GM21423 (cell line): ENCODE data around the gene TAF4B.
"Not testable (repeated sequence)": the region's sequence is repeated elsewhere in the genome, so short reads cannot be mapped to it uniquely, and the experiment has no call there.

Experiments used
- ATAC-seq: cut with Tn5 transposase; IDR thresholded peaks from one replicate; pipeline ENCODE4 v1.9.1; 2021; ENCODE audit warnings: mild to moderate bottlenecking, moderate library complexity; ENCODE audit not compliant: unreplicated experiment

TAF4B gene

GRCh38 chr18:26237363-26237762 lies 11.1 kb downstream of the TAF4B start:
- ATAC-seq: not testable (repeated sequence)

- not testable (repeated sequence) for ATAC-seq
Measured at GRCh38 chr18:26238718-26239117, 12.5 kb downstream of the TAF4B start.

- ATAC-seq: not testable (repeated sequence)
Measured at GRCh38 chr18:26242392-26242791, 16.1 kb downstream of the TAF4B start.

- ATAC-seq: not testable (repeated sequence)
Measured at GRCh38 chr18:26245434-26245833, 19.2 kb downstream of the TAF4B start.

GRCh38 chr18:26252411-26252810 lies 26.2 kb downstream of the TAF4B start:
- no peak for ATAC-seq

- peak; percentile 45 for ATAC-seq
Measured at GRCh38 chr18:26254808-26255207, 28.6 kb downstream of the TAF4B start.

- ATAC-seq: no peak
Measured at GRCh38 chr18:26255695-26256622, 29.7 kb downstream of the TAF4B start.

- ATAC-seq: no peak
Measured at GRCh38 chr18:26258711-26259110, 32.5 kb downstream of the TAF4B start.

GRCh38 chr18:26259416-26259815 lies 33.2 kb downstream of the TAF4B start:
- not testable (repeated sequence) for ATAC-seq

GRCh38 chr18:26262156-26262555 lies 35.9 kb downstream of the TAF4B start:
- ATAC-seq: no peak

GRCh38 chr18:26267357-26267930 lies 41.2 kb downstream of the TAF4B start:
- ATAC-seq: no peak

GRCh38 chr18:26268454-26268853 lies 42.2 kb downstream of the TAF4B start:
- ATAC-seq: no peak

- no peak for ATAC-seq
Measured at GRCh38 chr18:26271917-26272549, 45.8 kb downstream of the TAF4B start.

- ATAC-seq: no peak
Measured at GRCh38 chr18:26277374-26277773, 51.1 kb downstream of the TAF4B start.

GRCh38 chr18:26279428-26279827 lies 53.2 kb downstream of the TAF4B start:
- ATAC-seq: no peak

GRCh38 chr18:26286008-26286407 lies 59.8 kb downstream of the TAF4B start:
- ATAC-seq: no peak

- no peak for ATAC-seq
Measured at GRCh38 chr18:26287644-26288043, 61.4 kb downstream of the TAF4B start.

- ATAC-seq: no peak
Measured at GRCh38 chr18:26290385-26290784, 64.1 kb downstream of the TAF4B start.

- no peak for ATAC-seq
Measured at GRCh38 chr18:26293982-26294381, 67.7 kb downstream of the TAF4B start.

- ATAC-seq: no peak
Measured at GRCh38 chr18:26298107-26298506, 71.9 kb downstream of the TAF4B start.

GRCh38 chr18:26301681-26302080 lies 75.4 kb downstream of the TAF4B start:
- no peak for ATAC-seq

- ATAC-seq: not testable (repeated sequence)
Measured at GRCh38 chr18:26303222-26303621, 77.0 kb downstream of the TAF4B start.
